ENCODE data around the gene LEO1.
"Not testable (repeated sequence)": the region's sequence is repeated elsewhere in the genome, so short reads cannot be mapped to it uniquely, and the experiment has no call there.

LEO1 gene

DNA sequence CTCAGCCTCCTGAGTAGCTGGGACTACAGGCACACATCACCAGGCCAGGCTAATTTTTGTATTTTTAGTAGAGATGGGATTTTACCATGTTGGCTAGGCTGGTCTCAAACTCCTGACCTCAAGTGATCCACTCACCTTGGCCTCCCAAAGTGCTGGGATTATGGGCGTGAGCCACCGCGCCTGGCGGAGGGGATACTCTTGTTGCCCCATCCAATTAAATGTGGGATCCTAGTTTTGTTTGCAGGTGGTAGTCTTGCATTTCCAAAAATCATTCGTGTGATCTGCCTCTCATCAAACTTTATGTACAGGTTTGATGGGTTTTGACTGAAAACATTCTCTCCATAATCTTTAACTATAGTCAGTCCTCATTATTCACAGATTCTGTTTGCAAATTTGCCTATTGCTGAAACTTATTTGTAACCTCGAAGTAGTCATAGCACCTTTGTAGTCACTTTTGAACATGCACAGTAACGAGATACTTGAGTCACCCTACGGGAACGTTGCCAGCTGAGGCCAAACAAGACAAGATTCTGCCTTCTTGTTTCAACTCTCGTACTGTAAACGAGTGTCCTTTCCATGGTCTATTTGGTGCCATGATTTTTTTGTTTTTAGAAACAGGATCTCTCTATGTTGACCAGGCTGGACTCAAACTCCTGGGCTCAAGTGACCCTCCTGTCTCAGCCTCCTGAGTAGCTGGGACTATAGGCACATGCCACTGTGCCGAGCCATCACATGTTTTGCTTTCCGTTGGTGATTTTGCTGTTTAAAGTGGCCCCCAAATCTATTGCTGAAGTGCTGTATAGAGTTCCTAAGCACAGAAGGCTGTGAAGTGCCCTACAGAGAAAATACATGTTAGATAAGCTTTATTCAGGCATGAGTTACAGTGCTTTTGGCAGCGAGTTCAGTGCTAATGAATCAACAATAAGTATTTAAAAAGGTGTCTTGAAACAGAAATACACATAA lies 39.3 kb upstream of the LEO1 start:
- DNase-seq, result no peak
- Mint-ChIP-seq H3K4me3 (no peak overlapping the region), H3K27ac (no peak overlapping the region)

DNA sequence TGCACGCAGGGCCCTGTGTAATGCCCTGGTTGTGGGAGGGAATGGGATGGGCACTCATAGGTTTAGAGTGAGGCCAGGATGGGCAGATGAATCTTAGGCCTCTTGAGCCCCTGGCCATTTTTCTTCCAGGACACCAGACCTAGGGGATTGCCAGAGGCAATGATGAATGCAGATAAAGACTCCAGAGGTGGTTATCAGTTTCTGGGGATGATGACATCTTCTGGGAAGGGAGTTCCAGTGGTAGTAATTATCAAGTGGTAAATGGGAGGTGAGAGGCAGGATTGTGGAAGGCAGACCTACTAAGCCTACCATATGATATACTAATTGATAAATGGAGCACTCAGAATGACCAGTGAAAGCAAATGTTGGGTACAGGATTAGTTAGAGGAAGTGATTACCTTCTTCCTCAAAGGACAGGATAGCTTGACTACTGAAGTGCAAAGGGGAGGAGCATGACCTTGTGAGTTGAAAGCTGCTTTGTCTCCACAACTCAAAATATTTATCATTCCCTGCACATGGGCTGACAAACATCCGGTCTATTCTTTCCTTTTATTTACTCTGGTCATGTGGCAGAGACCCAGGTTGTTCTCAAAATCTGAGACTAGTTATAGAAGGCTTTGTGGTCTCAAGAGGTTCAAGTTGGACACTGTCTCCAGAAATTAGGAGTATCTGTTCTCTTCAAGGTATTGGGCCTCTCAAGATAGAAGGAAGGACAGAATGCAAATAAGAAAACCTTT lies 37.3 kb upstream of the LEO1 start:
- H3K27ac Mint-ChIP-seq, result no peak overlapping the region
- H3K27me3 Mint-ChIP-seq, result no peaks in the 10 kb centered on the region
- no peak for ATAC-seq (replicated peaks)
- H3K4me1 Mint-ChIP-seq (ENCODE audit: low read depth in 2 of 2), result peaks cover 4 to 17% of the 10 kb centered on the region in 2 donors
- H3K9me3 Mint-ChIP-seq, result no peaks in the 10 kb centered on the region
- H3K36me3 Mint-ChIP-seq (ENCODE audit: insufficient read depth), result no peaks in the 10 kb centered on the region
- no peak overlapping the region for H3K4me3 Mint-ChIP-seq
- DNase-seq, result no peak

More for the DNA sequence above, 39.3 kb upstream of the LEO1 start:
- Mint-ChIP-seq H3K27me3 (no peaks in the 10 kb centered on the region), H3K9me3 (no peaks in the 10 kb centered on the region), H3K4me1 (ENCODE audit: low read depth in 2 of 2) (peaks cover 4 to 13% of the 10 kb centered on the region in 2 donors), H3K36me3 (ENCODE audit: insufficient read depth) (peaks cover 3% of the 10 kb centered on the region)
- no peak for ATAC-seq (replicated peaks)

DNA sequence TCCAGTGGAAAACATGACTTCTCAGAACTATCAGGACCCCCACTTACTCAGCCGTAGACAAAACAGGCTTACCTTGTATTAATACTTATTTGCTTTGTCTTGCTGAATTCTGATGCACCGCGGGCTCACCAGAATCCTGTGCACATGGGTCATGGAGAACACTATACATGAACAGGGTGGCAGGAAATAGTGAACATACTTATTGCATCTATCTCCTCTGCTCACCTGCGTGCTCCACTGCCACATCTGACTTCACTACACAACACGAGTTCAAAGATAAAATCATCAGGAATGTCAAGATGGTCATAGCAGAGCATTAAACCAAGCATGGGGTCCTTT lies 36.8 kb upstream of the LEO1 start:
- Mint-ChIP-seq H3K4me3 (no peak overlapping the region), H3K27me3 (no peaks in the 10 kb centered on the region)
- no peak for ATAC-seq (replicated peaks)

GRCh38 chr15:52006702-52007340 lies 35.2 kb upstream of the LEO1 start:
- no peaks in the 10 kb centered on the region for H3K9me3 Mint-ChIP-seq
- H3K4me3 Mint-ChIP-seq, result peak overlapping the region in 1 of 2 donors; percentile 35
- peaks cover 4 to 17% of the 10 kb centered on the region in 2 donors for H3K4me1 Mint-ChIP-seq (ENCODE audit: low read depth in 2 of 2)

More for the DNA sequence above, 36.8 kb upstream of the LEO1 start:
- DNase-seq, result no peak
- Mint-ChIP-seq H3K36me3 (ENCODE audit: insufficient read depth) (no peaks in the 10 kb centered on the region), H3K9me3 (no peaks in the 10 kb centered on the region), H3K4me1 (ENCODE audit: low read depth in 2 of 2) (peaks cover 4 to 17% of the 10 kb centered on the region in 2 donors), H3K27ac (no peak overlapping the region)

GRCh38 chr15:52005748-52006701 lies 34.4 kb upstream of the LEO1 start:
- DNase-seq (no peak), ATAC-seq (replicated peaks) (peak; percentile 56)
- H3K4me3 Mint-ChIP-seq, result peak overlapping the region in 1 of 2 donors; percentile 35
- H3K27me3 Mint-ChIP-seq, result no peaks in the 10 kb centered on the region
- peak overlapping the region in 1 of 2 donors; percentile 51 for H3K27ac Mint-ChIP-seq
- peaks cover 4 to 17% of the 10 kb centered on the region in 2 donors for H3K4me1 Mint-ChIP-seq (ENCODE audit: low read depth in 2 of 2)
- H3K36me3 Mint-ChIP-seq (ENCODE audit: insufficient read depth), result no peaks in the 10 kb centered on the region
- H3K9me3 Mint-ChIP-seq, result no peaks in the 10 kb centered on the region

More at GRCh38 chr15:52006702-52007340, 35.2 kb upstream of the LEO1 start:
- ATAC-seq (replicated peaks) (no peak), DNase-seq (no peak)
- Mint-ChIP-seq H3K27me3 (no peaks in the 10 kb centered on the region), H3K27ac (peak overlapping the region in 1 of 2 donors; percentile 51), H3K36me3 (ENCODE audit: insufficient read depth) (no peaks in the 10 kb centered on the region)

DNA sequence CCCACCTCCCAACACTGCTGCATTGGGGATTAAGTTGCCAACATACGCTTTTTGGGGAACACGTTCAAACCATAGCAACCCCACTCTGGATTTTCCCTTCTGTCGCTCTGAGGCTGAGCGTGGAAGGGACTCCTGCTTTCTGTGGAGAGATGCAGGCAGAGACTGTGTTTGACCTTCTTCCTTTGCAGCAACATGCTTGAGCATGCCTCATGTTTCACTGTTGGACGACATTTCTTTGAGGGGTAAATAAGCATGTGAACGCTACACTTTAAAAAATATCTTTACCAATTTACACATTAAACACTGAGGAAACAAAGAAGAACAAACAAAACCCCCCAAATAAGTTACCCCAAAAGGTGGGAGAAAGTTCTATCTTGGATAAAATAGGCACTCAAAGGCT lies 33.2 kb upstream of the LEO1 start:
- DNase-seq (no peak), ATAC-seq (replicated peaks) (no peak)
- H3K27me3 Mint-ChIP-seq, result no peaks in the 10 kb centered on the region
- no peak overlapping the region for H3K27ac Mint-ChIP-seq
- H3K36me3 Mint-ChIP-seq (ENCODE audit: insufficient read depth), result no peaks in the 10 kb centered on the region
- H3K9me3 Mint-ChIP-seq, result no peaks in the 10 kb centered on the region
- H3K4me3 Mint-ChIP-seq, result no peak overlapping the region
- H3K4me1 Mint-ChIP-seq (ENCODE audit: low read depth in 2 of 2), result peaks cover 4 to 17% of the 10 kb centered on the region in 2 donors

GRCh38 chr15:52003710-52004109 lies 32.1 kb upstream of the LEO1 start:
- ATAC-seq (replicated peaks), result no peak
- Mint-ChIP-seq H3K4me3 (no peak overlapping the region), H3K4me1 (ENCODE audit: low read depth in 2 of 2) (peaks cover 4 to 17% of the 10 kb centered on the region in 2 donors), H3K27ac (no peak overlapping the region), H3K9me3 (no peaks in the 10 kb centered on the region), H3K27me3 (no peaks in the 10 kb centered on the region), H3K36me3 (ENCODE audit: insufficient read depth) (no peaks in the 10 kb centered on the region)
- DNase-seq, result no peak

DNA sequence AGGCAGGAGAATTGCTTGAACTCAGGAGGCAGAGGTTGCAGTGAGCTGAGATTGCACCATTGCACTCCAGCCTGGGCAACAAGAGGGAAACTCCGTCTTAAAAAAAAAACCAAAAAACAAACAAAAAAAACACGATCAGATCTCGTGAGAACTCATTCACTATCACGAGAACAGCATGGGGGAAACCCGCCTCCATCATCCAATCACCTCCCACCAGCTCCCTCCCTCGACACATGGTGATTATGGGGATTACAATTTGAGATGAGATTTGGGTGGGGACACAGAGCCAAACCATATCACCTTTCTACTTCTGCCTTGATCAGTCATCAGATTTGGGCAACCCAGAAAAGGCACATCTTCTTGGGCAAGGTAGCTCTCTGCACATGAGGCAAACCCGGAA lies 31.5 kb upstream of the LEO1 start:
- H3K4me1 Mint-ChIP-seq (ENCODE audit: low read depth in 2 of 2), result peaks cover 0 to 13% of the 10 kb centered on the region in 2 donors

DNA sequence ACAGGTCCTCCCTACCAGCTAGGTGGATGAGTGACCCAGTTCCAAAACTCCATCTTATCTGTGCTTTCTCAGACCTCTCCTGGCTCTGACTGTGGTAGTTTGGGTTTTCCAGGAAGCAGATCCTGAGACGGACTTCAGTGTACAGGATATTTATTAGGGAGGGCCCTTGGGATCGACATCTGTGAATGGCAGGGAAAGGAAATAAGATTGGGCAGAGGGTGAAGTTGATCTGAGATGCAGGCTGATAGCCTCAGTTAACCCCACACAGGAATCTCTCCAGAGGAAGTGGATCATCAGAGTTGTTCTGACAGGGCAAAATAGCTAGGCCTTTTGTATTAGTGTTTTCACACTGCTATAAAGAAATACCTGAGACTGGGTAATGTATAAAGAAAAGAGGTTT lies 30.8 kb upstream of the LEO1 start:
- H3K27ac Mint-ChIP-seq, result no peak overlapping the region
- ATAC-seq (replicated peaks) (no peak), DNase-seq (no peak)
- H3K27me3 Mint-ChIP-seq, result no peaks in the 10 kb centered on the region
- peaks cover 0 to 10% of the 10 kb centered on the region in 2 donors for H3K4me1 Mint-ChIP-seq (ENCODE audit: low read depth in 2 of 2)
- H3K9me3 Mint-ChIP-seq, result no peaks in the 10 kb centered on the region
- H3K4me3 Mint-ChIP-seq, result no peak overlapping the region
- no peaks in the 10 kb centered on the region for H3K36me3 Mint-ChIP-seq (ENCODE audit: insufficient read depth)

More for the DNA sequence above, 31.5 kb upstream of the LEO1 start:
- not testable (repeated sequence) for H3K9me3 Mint-ChIP-seq; H3K27me3 Mint-ChIP-seq; H3K27ac Mint-ChIP-seq; DNase-seq; ATAC-seq (replicated peaks); H3K4me3 Mint-ChIP-seq; H3K36me3 Mint-ChIP-seq (ENCODE audit: insufficient read depth)

- H3K27me3 Mint-ChIP-seq, result no peaks in the 10 kb centered on the region
- no peak overlapping the region for H3K27ac Mint-ChIP-seq
- H3K36me3 Mint-ChIP-seq (ENCODE audit: insufficient read depth), result peaks cover 2% of the 10 kb centered on the region
- H3K4me1 Mint-ChIP-seq (ENCODE audit: low read depth in 2 of 2), result no peaks in the 10 kb centered on the region
- H3K4me3 Mint-ChIP-seq, result no peak overlapping the region
- H3K9me3 Mint-ChIP-seq, result no peaks in the 10 kb centered on the region
- DNase-seq (no peak), ATAC-seq (replicated peaks) (no peak)
Measured at GRCh38 chr15:51992953-51993352, 21.4 kb upstream of the LEO1 start.

- no peak for ATAC-seq (replicated peaks)
- Mint-ChIP-seq H3K27me3 (no peaks in the 10 kb centered on the region), H3K27ac (no peak overlapping the region), H3K9me3 (no peaks in the 10 kb centered on the region), H3K36me3 (ENCODE audit: insufficient read depth) (peaks cover 5% of the 10 kb centered on the region), H3K4me1 (ENCODE audit: low read depth in 2 of 2) (no peaks in the 10 kb centered on the region), H3K4me3 (no peak overlapping the region)
- no peak for DNase-seq
Measured at GRCh38 chr15:51991141-51991540, 19.6 kb upstream of the LEO1 start.

GRCh38 chr15:51982770-51983103 lies 11.2 kb upstream of the LEO1 start:
- no peak for ATAC-seq (replicated peaks)
- Mint-ChIP-seq H3K27me3 (no peaks in the 10 kb centered on the region), H3K4me3 (no peak overlapping the region), H3K27ac (no peak overlapping the region), H3K4me1 (ENCODE audit: low read depth in 2 of 2) (peaks cover 8 to 13% of the 10 kb centered on the region in 2 donors), H3K9me3 (no peaks in the 10 kb centered on the region), H3K36me3 (ENCODE audit: insufficient read depth) (peaks cover 5% of the 10 kb centered on the region)
- DNase-seq, result no peak
